GM13977 (cell line): ENCODE measurements around the gene KLHL10.

Source experiments
- DNase-seq: peaks from one replicate; pipeline ENCODE4 v3.0.0; 2012; ENCODE audit warnings: low spot score
- CTCF ChIP-seq: IDR thresholded peaks from 2 replicates; pipeline ENCODE4 v1.5.1; 2012; ENCODE audit warnings: mild to moderate bottlenecking, control low read depth; ENCODE audit not compliant: insufficient read depth; ENCODE audit errors: extremely low read depth, missing control alignments
- in situ Hi-C: fragments of 300-500 bp; cut with MboI; formaldehyde crosslinking; loops from one replicate; pipeline ENCODE4 v1.12.0; 2022; ENCODE audit warnings: low sequenced_read_pairs, low pct_unique_long_range_greater_than_20kb, mixed read lengths, inconsistent platforms; ENCODE audit not compliant: unreplicated experiment

Gene KLHL10

GRCh38 chr17:41797377-41797776 is 40.2 kb upstream of the KLHL10 start:
- TF ChIP-seq CTCF, result no peak
- DNase-seq, result no peak
- in situ Hi-C loops, result no loop called here

GRCh38 chr17:41799366-41799765 is 38.3 kb upstream of the KLHL10 start:
- DNase-seq, result no peak
- TF ChIP-seq CTCF, result no peak
- in situ Hi-C loops, result no loop called here

GRCh38 chr17:41800601-41801373 is 36.8 kb upstream of the KLHL10 start:
- no peak for TF ChIP-seq CTCF
- no peak for DNase-seq
- in situ Hi-C loops, result loop anchor here (5.0 kb wide), 1 partner anchor 63 kb away; no protein-coding TSS in a partner anchor

- TF ChIP-seq CTCF, result peak; percentile 92
- in situ Hi-C loops, result loop anchor here (5.0 kb wide), 1 partner anchor 64 kb away; no protein-coding TSS in a partner anchor
- DNase-seq, result peak; percentile 87
Measured at GRCh38 chr17:41801374-41802271, 36.0 kb upstream of the KLHL10 start.

- DNase-seq, result no peak
- no peak for TF ChIP-seq CTCF
- in situ Hi-C loops, result loop anchor here (5.0 kb wide), 1 partner anchor 66 kb away; no protein-coding TSS in a partner anchor
Measured at GRCh38 chr17:41803049-41804020, 34.3 kb upstream of the KLHL10 start.
